Fibroblast of skin of left quadriceps (primary cell): ENCODE measurements around the gene VWA3B.
A peak's percentile ranks its signal among the peaks of the same experiment; 100 is the strongest.
"Not testable (repeated sequence)": the region's sequence is repeated elsewhere in the genome, so short reads cannot be mapped to it uniquely, and the experiment has no call there.

Source experiments
- DNase-seq, 2 experiments: peaks; one replicate each; pipeline ENCODE4 v3.0.0-alpha.2; 2013; ENCODE audit warnings: low read depth in 2 of 2

The VWA3B gene

DNA sequence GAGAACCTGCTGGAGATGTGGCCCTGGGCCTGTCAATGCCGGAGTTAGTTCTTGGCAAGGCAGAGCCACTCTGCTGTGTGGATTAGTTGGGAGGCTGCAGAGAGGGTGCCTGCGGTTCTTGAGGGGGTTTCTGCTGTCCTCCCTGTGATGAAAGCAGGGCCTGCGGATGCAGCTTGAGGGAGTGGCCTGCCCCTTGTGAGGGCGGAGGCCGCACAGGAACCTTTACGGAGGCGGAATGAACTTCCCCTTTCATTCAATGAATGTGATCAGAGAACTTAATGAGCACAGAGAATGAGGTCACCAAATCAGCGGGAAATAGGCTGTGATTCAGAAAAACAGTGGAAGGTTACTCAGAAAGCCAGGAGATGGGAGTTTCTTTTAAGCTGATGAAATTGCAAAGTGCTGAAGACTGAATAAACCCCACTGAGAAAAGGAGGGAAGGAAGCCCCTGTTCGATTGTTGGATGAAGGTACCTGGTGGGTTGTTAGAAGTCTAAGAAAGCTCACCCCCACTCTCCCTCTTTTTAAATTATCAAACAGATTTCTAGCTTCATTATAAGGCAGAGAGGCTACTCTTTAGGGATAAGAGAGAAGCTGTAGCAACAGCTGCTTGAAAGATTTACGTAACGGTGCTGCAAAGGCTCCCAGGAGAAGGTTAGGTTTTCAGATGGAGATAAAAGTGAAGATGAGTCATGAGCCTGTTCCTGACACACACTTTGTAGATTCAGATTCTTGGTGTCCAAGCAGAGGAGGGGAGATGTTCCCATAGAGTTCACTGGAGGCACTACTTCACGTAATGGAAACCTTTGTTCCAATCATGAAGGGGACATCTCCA lies 47.4 kb downstream of the VWA3B start:
- peak in 1 of 2 experiments; percentile 10 for DNase-seq

DNA sequence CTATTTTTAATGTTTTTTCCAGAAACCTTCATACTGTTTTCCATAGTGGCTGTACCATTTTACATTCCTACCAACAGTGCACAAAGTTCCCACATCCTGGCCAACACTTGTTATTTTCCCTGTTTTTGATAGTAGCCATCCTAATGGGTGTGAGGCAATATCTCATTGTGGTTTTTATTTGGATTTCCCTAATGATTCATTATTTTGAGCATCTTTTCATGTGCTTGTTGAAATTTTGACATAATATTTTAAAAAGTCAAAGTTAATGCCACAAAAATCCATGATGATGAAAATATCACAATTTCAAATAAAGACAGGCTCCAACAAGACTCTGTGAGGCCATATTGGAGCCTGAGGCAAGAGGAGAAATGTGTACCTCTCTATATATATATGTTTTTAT lies 50.2 kb downstream of the VWA3B start:
- DNase-seq = no peak

DNA sequence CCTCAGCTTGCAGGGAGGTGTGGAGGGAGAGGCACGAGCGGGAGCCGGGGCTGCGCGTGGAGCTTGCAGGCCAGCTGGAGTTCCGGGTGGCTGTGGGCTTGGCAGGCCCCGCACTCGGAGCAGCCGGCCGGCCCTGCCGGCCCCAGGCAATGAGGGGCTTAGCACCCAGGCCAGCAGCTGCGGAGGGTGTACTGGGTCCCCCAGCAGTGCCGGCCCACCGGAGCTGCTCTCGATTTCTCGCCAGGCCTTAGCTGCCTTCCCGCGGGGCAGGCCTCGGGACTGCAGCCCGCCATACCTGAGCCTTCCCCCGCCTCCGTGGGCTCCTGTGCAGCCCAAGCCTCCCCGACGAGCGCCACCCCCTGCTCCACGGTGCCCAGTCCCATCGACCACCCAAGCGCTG lies 52.0 kb downstream of the VWA3B start:
- not testable (repeated sequence) for DNase-seq

DNA sequence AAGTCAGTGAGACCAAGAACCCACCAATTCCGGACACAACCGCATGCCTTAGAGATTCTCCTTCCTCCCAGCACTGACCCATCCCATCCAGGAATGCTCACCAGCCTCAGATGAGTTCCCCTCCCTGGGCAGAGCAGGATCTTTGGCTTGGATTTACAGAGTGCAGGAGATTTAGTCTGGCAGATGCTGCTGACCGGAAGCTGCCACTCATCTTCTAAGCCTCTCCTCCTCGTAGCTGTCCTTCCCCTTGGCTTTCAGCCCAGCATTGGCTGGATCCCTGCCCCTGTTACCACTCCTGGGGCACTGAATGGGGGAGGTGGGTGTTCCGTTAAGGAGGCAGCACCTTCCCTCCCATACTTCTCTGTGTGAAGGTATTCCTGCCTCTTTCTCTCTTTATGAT lies 53.2 kb downstream of the VWA3B start:
- DNase-seq = no peak

DNA sequence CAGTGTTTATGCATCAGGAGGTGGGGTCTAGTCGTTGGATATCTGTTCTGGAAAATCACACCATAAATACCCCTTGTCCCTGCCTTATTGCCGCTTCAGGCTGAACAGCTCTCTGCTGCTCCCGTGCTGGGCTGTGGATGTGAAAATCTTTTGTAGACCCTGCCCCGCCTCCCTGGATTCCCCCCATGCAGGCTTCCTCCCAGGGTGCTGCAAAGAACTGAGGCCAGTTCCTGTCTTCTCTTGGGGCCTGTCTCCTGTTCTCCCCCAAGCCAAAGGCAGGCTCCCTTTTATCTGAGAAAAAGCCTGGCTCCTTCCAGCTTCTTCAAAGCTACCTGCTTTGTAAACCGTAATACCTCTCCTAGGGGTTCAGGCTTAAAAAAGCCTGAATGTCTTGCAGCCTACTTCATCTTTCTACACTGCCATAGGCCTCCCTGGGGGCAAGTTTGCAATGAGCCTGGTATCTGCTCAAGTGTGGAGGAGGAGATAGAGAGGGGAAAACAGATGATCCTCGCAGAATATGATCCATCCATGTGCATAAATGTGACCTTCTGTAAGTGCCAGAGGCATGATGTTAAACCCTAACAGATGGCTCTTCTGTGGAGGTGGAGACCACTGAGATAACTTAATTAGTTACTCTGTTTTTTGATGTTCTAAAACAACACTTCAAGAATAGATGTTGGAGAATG lies 55.3 kb downstream of the VWA3B start:
- DNase-seq = no peak

DNA sequence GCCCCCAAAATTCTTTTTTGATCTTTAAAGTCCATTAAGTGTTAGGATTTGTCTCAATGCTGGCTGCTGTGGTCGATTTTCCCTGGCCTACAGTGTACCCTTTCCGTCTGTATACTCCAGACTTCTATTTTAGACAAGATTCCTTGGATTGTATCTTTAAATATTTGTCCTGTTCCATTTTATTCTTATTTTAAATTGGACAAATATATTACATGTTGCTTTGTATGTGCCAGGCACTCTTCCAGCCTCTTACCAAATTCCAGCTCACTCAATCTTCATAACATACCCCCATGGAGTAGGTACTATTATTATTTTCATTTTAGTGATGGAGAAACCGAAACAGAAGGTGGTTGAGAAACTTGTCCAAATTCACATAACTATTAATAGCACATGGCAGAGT lies 58.1 kb downstream of the VWA3B start:
- no peak for DNase-seq

DNA sequence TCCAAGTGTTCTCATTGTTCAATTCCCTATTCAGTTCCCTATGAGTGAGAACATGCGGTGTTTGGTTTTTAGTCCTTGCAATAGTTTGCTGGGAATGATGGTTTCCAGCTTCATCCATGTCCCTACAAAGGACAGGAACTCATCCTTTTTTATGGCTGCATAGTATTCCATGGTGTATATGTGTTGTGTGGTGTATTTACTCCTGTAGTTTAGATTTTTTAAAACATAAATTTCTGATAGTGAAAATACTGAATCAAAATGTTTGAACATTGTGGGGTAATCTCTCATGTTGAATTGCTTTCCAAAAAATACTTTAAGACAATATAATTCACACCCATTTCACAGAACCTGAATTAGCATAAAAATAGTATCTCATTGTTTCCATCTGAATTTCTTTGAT lies 60.9 kb downstream of the VWA3B start:
- not testable (repeated sequence) for DNase-seq

DNA sequence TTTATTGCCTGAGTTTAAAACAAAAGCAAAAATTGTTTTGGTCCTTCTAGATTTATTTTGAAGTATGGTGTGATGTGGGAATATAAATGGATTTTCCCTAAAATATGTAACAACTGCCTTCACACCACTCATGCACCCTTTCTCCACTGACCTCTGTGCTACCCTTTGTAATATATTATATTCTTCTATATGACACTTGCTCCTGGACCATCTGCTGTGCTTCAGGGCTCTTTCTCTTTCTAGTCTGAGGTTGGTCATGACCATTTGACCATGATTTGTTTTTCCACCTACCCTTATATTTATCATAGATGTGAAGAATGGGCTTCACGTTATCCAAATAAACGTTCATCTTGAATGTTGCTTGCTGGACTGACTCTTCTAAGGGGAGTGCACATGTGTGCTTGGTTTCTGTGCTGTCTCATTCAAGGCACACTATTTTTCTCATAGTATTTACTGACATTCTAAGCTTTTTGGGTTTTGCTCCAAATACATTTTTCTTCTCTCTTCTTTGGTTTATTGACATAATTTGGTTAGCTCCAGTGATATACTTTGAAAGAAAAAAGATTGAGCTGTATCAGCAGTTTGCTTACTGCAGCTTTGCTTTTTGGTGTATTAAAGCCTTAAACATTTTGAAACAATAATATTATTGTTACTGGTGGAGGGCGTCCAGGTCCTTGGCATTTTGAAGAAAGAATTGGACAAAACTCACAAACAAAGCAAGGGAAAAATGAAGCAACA lies 61.8 kb downstream of the VWA3B start:
- DNase-seq = no peak

DNA sequence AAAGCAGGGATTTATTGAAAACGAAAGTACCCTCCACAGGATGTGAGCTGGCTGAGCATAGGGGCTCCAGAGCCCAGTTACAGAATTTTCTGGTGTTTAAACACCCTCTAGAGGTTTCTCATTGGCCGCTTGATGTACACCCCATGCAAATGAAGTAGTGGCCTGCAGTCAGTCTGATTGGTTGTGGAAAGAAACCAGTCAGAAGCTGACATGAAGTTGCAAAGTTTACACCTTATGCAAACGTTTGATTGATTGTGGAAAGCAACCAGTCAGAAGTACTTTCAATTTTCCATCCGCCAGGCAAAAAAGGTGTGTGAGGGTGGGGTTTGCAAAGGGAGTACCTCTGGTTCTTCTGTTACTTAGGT lies 62.3 kb downstream of the VWA3B start:
- DNase-seq = peak; percentile 16 to 29

DNA sequence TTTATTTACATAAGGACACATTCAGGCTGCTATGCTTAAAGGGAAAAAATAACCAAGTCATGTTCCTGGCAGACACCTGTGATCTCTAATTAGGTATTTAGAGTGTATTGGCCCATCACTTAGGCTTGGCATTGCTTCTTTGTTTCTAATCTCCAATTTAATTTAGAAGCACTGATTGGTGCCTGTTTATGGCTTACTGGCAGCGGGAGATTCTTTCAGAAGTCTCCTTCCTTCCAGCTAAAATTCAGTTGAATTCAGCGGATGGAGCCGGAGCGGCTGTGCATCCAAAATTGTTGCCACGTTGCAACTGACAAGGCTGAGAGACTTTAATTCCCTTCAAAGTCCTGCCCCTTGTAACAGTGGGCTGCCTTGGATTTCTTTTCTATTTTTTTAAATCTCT lies 66.5 kb downstream of the VWA3B start:
- DNase-seq = no peak

DNA sequence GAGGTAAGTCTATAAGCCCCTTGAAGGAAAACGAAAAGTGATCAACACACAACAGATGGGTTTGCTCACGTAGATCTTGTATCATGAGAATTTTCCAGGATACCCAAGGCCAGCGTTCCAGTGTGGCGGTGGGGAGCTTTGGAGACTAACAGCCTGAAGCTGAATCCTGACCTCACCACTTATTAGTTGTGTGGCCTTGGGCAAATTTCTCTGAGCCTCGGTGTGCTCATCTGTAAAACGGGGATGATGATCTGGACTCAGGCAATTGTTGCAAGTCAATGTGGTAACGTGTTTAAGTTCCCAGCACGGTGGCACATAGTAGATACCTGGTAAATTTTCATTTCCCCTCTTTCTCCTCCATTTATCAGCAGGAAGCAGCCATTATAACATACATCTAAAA lies 68.3 kb downstream of the VWA3B start:
- no peak for DNase-seq

DNA sequence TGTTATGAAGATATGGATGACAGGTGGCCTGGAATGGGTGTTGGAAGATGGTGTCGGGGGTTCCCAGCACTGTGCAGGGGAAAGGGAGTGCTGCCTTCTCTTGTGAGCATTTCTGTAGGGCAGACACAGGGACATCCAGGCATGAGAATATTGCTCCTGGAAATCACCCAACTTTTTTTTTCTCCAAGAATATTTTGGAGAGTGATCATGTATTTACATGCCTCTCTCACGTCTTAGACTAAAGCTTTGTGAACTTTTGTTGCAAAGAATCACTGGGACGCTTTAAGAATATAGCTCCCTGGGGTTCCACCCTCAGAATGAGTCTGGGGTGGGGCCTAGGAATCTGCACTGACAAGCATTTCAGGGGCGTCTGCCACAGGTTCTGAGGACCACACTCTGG lies 68.7 kb downstream of the VWA3B start:
- no peak for DNase-seq

DNA sequence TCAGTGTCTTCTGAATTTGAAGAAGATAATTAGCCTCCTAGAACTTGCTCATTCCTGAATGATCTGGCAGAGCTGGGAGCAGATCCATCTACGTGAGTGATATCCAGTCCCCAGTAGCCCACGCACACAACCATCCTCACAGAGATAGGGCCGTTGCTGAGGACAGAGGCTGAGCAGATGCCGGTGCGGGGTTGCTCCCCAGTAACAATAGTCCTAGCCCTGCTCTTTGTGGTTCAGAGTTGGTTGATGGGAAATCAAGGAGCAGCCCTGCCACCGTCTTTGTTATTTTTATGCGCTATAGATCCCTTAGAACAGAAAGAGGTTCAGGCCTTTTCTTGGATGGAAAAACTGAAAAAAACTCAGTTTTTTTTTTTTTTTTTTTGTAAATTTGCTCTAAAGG lies 69.3 kb downstream of the VWA3B start:
- no peak for DNase-seq

DNA sequence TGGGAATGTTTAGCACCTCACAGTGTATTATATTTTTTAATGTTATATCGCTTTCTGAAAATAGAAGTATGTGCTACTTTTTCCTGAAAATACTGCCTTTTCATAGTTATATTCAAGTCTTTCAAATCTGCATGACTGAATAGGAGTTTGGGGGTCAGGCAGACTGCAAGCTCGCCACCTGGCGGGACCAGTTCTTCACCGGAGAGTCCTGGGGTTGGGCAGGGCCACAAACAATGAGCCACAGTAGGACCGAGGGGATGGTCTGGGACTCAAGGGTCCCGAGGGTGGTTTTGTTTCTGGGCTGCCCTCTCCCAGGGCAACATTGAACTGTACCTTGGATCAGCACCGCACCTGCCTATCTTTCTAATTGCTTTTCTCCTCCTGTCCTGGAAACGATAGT lies 70.6 kb downstream of the VWA3B start:
- no peak for DNase-seq

DNA sequence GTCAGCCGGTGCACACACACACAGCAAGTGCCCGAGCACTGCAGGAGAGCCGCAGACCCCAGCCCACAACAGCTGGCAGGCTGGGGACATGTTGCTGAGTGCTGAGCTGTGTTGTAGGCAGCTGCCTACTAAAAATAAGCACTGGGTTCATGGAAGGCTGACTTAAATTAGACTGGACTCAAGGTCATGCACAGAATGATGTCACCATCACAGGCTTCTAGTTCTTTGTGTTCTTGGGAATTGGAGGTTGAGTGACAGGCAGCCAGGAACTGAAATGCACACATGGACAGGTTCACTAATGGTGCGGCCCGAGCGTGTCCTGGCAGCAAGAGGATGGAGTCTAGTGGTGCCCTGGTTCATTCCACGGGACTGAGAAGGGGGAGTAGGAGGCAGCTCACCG lies 71.3 kb downstream of the VWA3B start:
- DNase-seq = no peak

DNA sequence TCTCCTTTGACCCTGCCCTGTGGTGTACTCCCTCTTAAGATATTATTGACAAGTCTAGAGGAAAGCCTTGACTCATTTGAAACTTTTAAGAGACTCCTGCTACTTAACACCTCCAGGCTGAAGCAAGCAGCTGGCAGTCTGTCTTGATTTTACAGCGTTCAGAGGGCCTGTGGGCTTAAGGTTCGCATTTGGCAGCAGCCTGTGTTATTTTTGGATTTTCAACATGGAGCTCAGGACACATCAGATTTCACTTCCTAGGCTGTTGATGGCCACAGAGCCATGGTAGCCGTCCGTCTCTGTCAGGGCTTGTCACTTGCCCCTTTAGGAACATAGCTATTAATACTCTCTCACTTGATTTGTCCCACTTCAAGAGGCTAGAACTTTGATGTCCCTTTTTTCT lies 73.6 kb downstream of the VWA3B start:
- no peak for DNase-seq

DNA sequence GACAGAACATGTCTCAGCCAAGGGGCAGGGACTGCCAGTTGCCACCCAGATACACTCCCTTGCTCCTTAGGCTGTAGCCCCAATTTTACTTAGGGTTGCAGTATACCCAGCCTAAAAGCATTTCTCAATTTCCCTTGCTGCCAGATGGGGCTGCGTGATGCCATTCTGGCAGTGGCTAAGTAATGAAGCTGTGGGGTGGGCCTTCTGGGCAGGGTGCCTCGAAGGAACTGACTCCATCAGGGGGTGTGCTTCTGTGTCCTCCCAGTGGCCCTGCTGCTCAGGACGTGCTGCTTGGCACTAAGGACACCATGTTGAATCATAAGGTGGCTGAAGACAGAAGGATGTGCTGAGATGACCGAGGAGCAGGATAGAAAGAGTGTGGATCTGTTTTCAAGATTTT lies 74.2 kb downstream of the VWA3B start:
- DNase-seq = no peak

DNA sequence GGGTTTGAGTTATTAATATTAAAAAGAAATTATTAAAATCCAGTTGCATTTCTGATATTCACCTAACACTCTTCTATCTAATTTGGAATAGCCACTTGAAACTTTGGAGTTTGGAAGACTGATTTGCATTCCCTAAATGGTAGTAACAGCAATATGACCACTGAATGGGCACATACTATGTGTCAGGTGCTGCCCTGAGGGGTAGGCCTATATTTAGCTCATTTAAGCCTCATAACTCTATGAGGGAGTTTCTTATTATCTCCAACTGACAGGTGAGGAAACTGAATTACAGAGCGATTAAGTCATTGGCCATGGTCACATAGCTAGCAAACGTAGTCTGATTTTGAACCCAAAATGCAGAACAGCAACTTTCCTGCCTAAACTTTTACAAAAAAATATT lies 77.3 kb downstream of the VWA3B start:
- DNase-seq = no peak

DNA sequence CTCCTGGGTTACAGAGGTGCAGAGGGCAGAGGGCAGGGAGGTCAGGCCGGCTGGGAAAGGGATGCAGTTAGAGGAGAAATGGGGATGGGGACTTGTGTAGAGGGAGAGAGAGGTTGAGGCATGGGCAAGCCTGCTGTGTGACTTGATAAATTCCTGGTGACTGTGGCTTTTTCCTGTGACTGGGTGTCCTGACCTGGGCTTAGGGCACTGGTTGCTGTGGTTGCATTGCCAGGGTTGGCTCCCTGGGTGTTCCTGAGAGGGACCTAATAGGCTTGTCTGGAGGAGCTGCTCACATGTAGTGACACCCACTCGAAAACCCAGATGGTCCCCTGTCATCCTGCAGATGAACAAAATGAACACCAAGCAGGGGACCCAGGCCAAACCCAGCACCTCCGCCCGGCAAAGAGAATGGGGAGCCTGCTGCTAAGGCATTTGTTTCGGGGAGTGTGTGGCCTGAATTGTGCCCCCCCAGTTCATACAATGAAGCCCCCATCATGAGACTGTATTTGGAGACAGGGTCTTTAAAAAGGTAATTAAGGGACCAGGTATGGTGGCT lies 78.6 kb downstream of the VWA3B start:
- DNase-seq = no peak

DNA sequence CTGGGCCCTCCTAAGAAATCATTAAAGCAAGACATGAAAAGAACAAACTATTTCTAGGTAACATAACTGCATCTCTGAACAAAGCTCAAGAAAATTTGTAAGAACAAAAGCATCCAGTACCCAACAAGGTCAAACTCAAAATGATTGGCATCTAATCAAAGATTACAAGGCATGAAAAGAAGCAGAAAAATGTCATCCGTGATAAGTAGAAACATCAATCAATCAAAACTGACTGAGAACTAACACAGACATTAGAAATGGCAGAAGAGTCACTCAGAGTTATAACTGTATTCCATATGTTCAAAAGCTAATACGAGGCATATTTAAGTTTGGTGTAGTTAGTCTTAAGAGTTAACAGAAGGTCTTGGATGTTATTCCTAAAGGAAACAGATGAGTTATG lies 80.9 kb downstream of the VWA3B start:
- DNase-seq = no peak

DNA sequence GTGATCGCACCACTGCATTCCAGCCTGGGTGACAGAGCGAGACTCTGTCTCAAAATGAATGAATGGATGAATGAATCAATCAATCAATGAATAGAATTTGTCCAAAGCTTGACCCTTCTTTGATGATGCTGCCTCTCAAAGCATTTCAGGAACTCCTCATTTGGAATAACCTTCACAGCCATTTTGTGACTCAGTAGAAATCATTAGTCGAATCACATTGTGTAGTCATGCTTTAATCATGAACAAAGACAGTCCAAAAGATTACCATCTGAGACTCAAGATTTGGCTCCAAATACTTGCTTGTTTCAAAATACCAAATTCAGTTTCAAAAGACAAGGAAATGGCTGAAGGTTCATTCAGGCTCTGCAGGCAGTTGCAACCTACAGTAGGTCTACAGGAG lies 83.1 kb downstream of the VWA3B start:
- DNase-seq = no peak

DNA sequence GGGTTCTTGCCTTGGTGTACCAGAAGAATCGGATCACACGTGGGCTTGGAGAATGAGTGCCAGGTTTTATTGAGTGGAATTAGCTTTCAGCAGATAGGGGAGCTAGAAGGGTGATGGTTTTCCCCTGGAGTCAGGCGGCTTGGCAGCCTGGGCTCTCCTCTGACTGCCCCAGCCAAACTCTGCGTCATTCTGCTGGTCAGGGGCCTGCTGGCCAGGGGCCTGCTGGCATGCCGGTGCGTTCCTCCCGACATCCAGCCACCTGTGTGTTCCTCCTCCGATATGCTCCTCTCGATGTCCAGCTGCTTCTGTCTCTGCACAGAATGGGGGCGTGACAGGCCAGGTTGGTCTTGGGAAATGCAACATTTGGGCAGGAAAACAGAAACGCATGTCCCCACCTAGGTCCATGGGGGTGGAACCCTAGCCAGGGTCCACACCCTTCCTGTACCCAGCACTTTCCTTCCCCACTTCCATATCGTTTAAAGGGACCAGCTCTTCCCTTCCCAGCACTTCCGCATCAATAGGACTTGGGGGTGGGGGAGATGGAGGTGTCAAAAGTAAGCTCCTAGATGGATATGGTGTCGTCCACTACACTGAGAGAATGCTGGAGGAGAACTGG lies 85.3 kb downstream of the VWA3B start:
- no peak for DNase-seq
